HG03060 (cell line): Measurements from ENCODE around the gene SNCA.

Experiments
- ATAC-seq: cut with Tn5 transposase; IDR thresholded peaks from one replicate; pipeline ENCODE4 v1.9.1; 2021; ENCODE audit warnings: low read depth, moderate number of reproducible peaks; ENCODE audit not compliant: unreplicated experiment

SNCA gene

GRCh38 chr4:89757154-89757719 is 79.7 kb downstream of the SNCA start:
- no peak for ATAC-seq

- ATAC-seq: no peak
Measured at GRCh38 chr4:89755220-89755619, 81.7 kb downstream of the SNCA start.

GRCh38 chr4:89754531-89754930 is 82.4 kb downstream of the SNCA start:
- no peak for ATAC-seq

- ATAC-seq: no peak
Measured at GRCh38 chr4:89753601-89754066, 83.3 kb downstream of the SNCA start.

- no peak for ATAC-seq
Measured at GRCh38 chr4:89752932-89753598, 83.9 kb downstream of the SNCA start.

GRCh38 chr4:89751416-89751815 is 85.5 kb downstream of the SNCA start:
- ATAC-seq: no peak

- ATAC-seq: no peak
Measured at GRCh38 chr4:89746377-89746776, 90.6 kb downstream of the SNCA start.

GRCh38 chr4:89745708-89746107 is 91.3 kb downstream of the SNCA start:
- ATAC-seq: no peak

GRCh38 chr4:89744914-89745313 is 92.0 kb downstream of the SNCA start:
- ATAC-seq: no peak

GRCh38 chr4:89741768-89742167 is 95.2 kb downstream of the SNCA start:
- no peak for ATAC-seq

GRCh38 chr4:89739311-89739988 is 97.5 kb downstream of the SNCA start:
- no peak for ATAC-seq

GRCh38 chr4:89737888-89738287 is 99.1 kb downstream of the SNCA start:
- no peak for ATAC-seq

- no peak for ATAC-seq
Measured at GRCh38 chr4:89733946-89734345, 103.0 kb downstream of the SNCA start.

GRCh38 chr4:89727238-89727637 is 109.7 kb downstream of the SNCA start:
- no peak for ATAC-seq

- ATAC-seq: no peak
Measured at GRCh38 chr4:89725268-89725667, 111.7 kb downstream of the SNCA start.

- ATAC-seq: no peak
Measured at GRCh38 chr4:89724716-89725115, 112.2 kb downstream of the SNCA start.

- ATAC-seq: no peak
Measured at GRCh38 chr4:89723096-89723495, 113.9 kb downstream of the SNCA start.

GRCh38 chr4:89722517-89722916 is 114.4 kb downstream of the SNCA start:
- ATAC-seq: no peak

GRCh38 chr4:89720981-89721380 is 116.0 kb downstream of the SNCA start:
- no peak for ATAC-seq

GRCh38 chr4:89719536-89720090 is 117.3 kb downstream of the SNCA start:
- ATAC-seq: no peak

- no peak for ATAC-seq
Measured at GRCh38 chr4:89716893-89717292, 120.1 kb downstream of the SNCA start.

GRCh38 chr4:89715631-89716030 is 121.3 kb downstream of the SNCA start:
- ATAC-seq: no peak
